Mucosa of descending colon (tissue), 3 donors: ENCODE measurements around the gene BORCS8. TPM values are rescaled to one million over a fixed set of nuclear protein-coding genes. Genes with fewer than 3 reads are reported as not detected.

Experiments used
- ATAC-seq: fragments of 200-7000 bp; cut with Tn5 transposase; one replicate; pipeline ENCODE4 v1.9.1; 2020; ENCODE audit warnings: mild to moderate bottlenecking, moderate library complexity
- DNase-seq, 3 donors: peaks; one replicate each; pipeline ENCODE4 v3.0.0-alpha.2; 2020
- H3K36me3 ChIP-seq: fragments of 200-600 bp; one replicate; pipeline ENCODE4 v1.8.0; 2021; ENCODE audit warnings: low read depth, mild to moderate bottlenecking
- H3K4me1 ChIP-seq: fragments of 200-600 bp; one replicate; pipeline ENCODE4 v1.8.0; 2021; ENCODE audit warnings: low read depth, mild to moderate bottlenecking
- H3K4me3 ChIP-seq: fragments of 200-600 bp; one replicate; pipeline ENCODE4 v1.8.0; 2021; ENCODE audit warnings: mild to moderate bottlenecking
- H3K9me3 ChIP-seq: fragments of 200-600 bp; one replicate; pipeline ENCODE4 v1.8.0; 2021; ENCODE audit warnings: mild to moderate bottlenecking
- intact Hi-C, 2 donors: fragments of 100-400 bp; cut with DNase I in 1 of 2; cut with micrococcal nuclease in 1 of 2; formaldehyde crosslinking; loops; one replicate each; pipeline versions ENCODE4 v1.11.0 to v1.11.1; 2022; cut with DNase I, micrococcal nuclease
- total RNA-seq, 3 donors: library from RNA; stranded (reverse); fragmentation: NEBNext Ultra II Directional in 2 of 3; extraction: Animal tissue kit (Norgen Biotek cat#: 25700) in 2 of 3; gene quantifications; one replicate each; pipeline versions ENCODE4 v1.2.1 to v1.2.4, GENCODE V29; 2021 to 2023
- TF ChIP-seq, protein P1 (sequence below): fragments of 200-600 bp; IDR thresholded peaks from one replicate; pipeline ENCODE4 v1.8.0; 2022; ENCODE audit warnings: antibody characterized with exemption, mild to moderate bottlenecking
- donor health status: DM: no; HTN: no; CAD: no; lungs with moderate emphysema.
- donor health status: DM: no; HTN: no; CAD: no.
- donor health status: DM: no; HTN: yes; CAD: no.

BORCS8 gene
- total RNA-seq, 3 donors from 2014 or later = 29.1 to 41.0 (median 31.8) TPM

DNA sequence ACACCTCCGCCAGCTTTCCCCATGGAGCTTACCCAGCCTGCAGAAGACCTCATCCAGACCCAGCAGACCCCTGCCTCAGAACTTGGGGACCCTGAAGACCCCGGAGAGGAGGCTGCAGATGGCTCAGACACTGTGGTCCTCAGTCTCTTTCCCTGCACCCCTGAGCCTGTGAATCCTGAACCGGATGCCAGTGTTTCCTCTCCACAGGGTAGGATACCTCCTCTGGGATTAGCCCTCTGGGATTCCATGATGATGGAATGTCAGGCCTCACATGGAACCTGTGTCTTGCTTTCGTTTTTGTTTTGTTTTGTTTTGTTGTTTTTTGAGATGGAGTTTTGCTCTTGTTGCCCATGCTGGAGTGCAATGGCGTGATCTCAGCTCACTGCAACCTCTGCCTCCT is 2.0 kb upstream of the BORCS8 start:
- Histone ChIP-seq H3K4me3 (no peak overlapping the region), H3K36me3 (no peaks in the 10 kb centered on the region), H3K9me3 (no peaks in the 10 kb centered on the region), H3K4me1 (peaks cover 32% of the 10 kb centered on the region)
- intact Hi-C loops = no loop called here
- DNase-seq = no peak
- no peak for ATAC-seq
- TF ChIP-seq, protein P1, sequence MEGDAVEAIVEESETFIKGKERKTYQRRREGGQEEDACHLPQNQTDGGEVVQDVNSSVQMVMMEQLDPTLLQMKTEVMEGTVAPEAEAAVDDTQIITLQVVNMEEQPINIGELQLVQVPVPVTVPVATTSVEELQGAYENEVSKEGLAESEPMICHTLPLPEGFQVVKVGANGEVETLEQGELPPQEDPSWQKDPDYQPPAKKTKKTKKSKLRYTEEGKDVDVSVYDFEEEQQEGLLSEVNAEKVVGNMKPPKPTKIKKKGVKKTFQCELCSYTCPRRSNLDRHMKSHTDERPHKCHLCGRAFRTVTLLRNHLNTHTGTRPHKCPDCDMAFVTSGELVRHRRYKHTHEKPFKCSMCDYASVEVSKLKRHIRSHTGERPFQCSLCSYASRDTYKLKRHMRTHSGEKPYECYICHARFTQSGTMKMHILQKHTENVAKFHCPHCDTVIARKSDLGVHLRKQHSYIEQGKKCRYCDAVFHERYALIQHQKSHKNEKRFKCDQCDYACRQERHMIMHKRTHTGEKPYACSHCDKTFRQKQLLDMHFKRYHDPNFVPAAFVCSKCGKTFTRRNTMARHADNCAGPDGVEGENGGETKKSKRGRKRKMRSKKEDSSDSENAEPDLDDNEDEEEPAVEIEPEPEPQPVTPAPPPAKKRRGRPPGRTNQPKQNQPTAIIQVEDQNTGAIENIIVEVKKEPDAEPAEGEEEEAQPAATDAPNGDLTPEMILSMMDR = no peak

DNA sequence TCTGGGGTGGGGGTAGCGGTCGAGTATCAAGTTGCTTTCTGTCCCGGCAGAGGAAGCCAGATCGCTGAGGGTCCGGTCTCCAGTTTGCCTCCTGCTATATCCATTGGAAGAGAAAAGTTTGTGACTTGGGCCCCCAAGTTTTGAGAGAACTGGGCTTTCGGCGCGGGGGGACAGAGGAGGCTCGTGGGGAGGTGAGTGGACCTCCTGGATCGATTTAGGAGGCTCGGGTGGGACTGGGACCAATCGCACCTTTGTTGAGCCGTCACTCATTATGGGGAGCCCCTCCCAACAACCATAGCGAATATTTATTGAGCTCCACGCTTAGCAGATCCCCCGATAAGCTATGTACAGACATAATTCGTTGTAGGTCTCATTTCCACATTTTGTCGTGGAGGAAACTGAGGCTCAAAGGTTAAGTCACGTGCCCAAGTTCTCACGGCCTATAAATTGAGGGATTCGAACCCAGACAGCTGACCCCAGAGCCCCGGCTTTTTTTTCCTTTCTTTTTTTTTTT is 1.0 kb upstream of the BORCS8 start:
- TF ChIP-seq, protein P1 = no peak
- Histone ChIP-seq H3K36me3 (no peaks in the 10 kb centered on the region), H3K4me3 (peak overlapping the region; percentile 74), H3K4me1 (peaks cover 32% of the 10 kb centered on the region), H3K9me3 (no peaks in the 10 kb centered on the region)
- intact Hi-C loops = no loop called here
- ATAC-seq (no peak), DNase-seq (no peak)

DNA sequence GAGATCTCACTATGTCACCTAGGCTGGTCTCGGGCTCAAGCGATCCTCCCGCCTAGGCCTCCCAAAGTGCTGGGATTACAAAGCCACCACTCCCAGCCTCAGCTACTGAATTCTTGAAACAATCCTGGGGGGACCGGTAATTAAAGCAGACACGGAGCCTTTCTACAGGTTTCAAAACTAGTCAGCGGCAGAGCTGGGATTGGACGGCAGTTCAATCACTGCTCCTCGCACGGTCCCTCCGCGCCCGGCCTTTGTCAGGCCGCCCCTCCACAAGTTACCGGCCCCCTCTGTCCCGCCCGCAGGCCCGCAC is 229 bp downstream of the BORCS8 start:
- DNase-seq = no peak
- no peaks in the 10 kb centered on the region for H3K36me3 ChIP-seq
- TF ChIP-seq, protein P1 = no peak
- no peak for ATAC-seq
- H3K9me3 ChIP-seq = no peaks in the 10 kb centered on the region
- H3K4me1 ChIP-seq = peaks cover 32% of the 10 kb centered on the region
- intact Hi-C loops = no loop called here
- H3K4me3 ChIP-seq = peak overlapping the region; percentile 74

DNA sequence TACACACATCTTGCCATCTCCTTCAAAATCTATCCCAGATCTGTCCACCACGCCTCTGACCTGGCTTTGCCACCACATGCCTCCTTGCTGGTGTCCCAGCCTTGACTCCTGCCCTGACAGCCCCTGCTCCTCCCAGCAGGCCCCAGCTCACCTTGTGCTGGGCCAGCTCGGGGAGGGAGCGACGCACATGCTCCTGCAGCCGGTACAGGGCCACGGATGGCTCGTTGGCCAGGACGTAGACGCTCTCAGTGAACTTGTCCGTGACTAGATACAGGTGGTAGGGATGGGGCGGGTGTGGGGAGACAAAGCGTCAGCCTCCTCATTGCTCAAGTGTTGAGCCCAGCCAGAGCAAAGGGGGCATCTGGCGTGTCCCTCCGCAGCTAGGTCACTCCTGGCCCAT is 5.2 kb downstream of the BORCS8 start:
- DNase-seq = no peak
- Histone ChIP-seq H3K9me3 (no peaks in the 10 kb centered on the region), H3K4me1 (peaks cover 17% of the 10 kb centered on the region), H3K36me3 (no peaks in the 10 kb centered on the region), H3K4me3 (no peak overlapping the region)
- ATAC-seq = no peak
- intact Hi-C loops = no loop called here
- TF ChIP-seq, protein P1 = no peak

DNA sequence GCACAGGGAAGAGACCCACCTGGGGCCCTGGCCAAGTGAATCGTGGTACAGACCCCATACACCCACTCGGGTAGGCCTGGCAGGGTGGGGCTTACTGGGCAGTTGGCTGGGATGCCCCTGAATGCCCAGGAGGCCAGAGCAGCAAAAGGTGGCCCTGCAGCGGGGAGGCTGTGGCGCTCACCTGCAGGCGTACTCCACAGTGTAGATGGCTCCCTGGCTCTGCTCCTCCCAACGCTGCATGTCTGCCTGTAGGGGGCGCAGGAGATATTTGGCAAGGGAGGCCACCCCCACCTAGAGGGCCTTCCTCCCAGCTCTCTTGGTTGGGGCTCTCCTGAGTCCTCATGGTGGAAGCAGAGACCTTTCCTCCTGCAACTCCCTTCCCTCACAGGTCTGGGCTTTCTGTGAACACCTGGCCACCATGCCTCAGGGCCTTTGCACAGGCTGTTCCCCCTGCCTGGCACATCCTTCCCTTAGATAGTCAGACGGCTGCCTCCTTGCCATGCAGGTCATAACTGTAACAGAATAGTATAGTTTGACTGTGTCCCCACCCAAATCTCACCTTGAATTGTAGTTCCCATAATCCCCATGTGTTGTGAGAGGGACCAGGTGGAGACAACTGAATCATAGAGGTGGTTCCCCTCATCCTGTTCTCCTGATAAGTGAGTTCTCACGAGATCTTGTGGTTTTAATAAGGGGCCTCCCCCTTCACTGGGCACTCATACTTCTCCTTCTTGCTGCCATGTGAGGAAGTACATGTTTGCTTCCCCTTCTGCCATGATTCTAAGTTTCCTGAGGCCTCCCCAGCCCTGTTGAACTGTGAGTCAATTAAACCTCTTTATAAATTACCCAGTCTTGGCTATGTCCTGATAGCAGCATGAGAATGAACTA is 5.9 kb downstream of the BORCS8 start:
- no peak overlapping the region for H3K4me3 ChIP-seq
- H3K36me3 ChIP-seq = no peaks in the 10 kb centered on the region
- intact Hi-C loops = no loop called here
- TF ChIP-seq, protein P1 = peak; percentile 67
- peak in 2 of 3 donors; percentile 50 to 54 for DNase-seq
- no peaks in the 10 kb centered on the region for H3K9me3 ChIP-seq
- H3K4me1 ChIP-seq = peaks cover 15% of the 10 kb centered on the region
- peak; percentile 91 for ATAC-seq
